ENCODE data around the gene ATP6AP1. TPM values are rescaled to one million over a fixed set of nuclear protein-coding genes. Genes with fewer than 3 reads are reported as not detected.

The ATP6AP1 gene
- total and polyA plus RNA-seq, 2 of the 13 experiments (the other 11 are each of a cell fraction or from before 2014, with no cell fraction given): 56.7 to 110 TPM

GRCh38 chrX:154428176-154429171 lies at the start of gene ATP6AP1 (continued):
- TF ChIP-seq MEF2D (CRISPR knock-in tag; IDR thresholded peaks at IDR 0.05) (no peak), YY1 (IDR thresholded peaks at IDR 0.05; ENCODE audit: insufficient read depth, insufficient replicate concordance, low read depth, low read length) (peak; percentile 90), PHF5A (CRISPR knock-in tag; IDR thresholded peaks at IDR 0.05; ENCODE audit: low read depth, unreplicated experiment) (no peak), ZNF124 (CRISPR knock-in tag; IDR thresholded peaks at IDR 0.05) (no peak), CTCF (CRISPR knock-in tag; IDR thresholded peaks at IDR 0.05) (peak; percentile 33), HMG20A (CRISPR knock-in tag; IDR thresholded peaks at IDR 0.05; ENCODE audit: borderline replicate concordance) (no peak), ZNF576 (CRISPR knock-in tag; IDR thresholded peaks at IDR 0.05) (no peak), TOPORS (CRISPR knock-in tag; IDR thresholded peaks at IDR 0.05) (no peak), ZNF740 (CRISPR knock-in tag; IDR thresholded peaks at IDR 0.05) (no peak), ZNF280D (CRISPR knock-in tag; IDR thresholded peaks at IDR 0.05) (no peak), CREBL2 (CRISPR knock-in tag; IDR thresholded peaks at IDR 0.05; ENCODE audit: borderline replicate concordance) (no peak), KDM3A (CRISPR knock-in tag; IDR thresholded peaks at IDR 0.05; ENCODE audit: low read depth) (no peak), ATM (IDR thresholded peaks at IDR 0.05; ENCODE audit: borderline replicate concordance) (no peak), NPAS2 (CRISPR knock-in tag; IDR thresholded peaks at IDR 0.05; ENCODE audit: borderline replicate concordance) (no peak), NR3C1 (CRISPR knock-in tag; IDR thresholded peaks at IDR 0.05) (no peak), ZNF274 (CRISPR knock-in tag; IDR thresholded peaks at IDR 0.05) (no peak), KLF15 (CRISPR knock-in tag; IDR thresholded peaks at IDR 0.05; ENCODE audit: borderline replicate concordance) (no peak), POGK (CRISPR knock-in tag; conservative IDR thresholded peaks at IDR 0.05) (peak; percentile 49; the same call in 1 of the 2 replicates), PCBP2 (optimal IDR thresholded peaks at IDR 0.05; ENCODE audit: low read depth, low read length, poor library complexity, severe bottlenecking) (no peak), ZNF343 (CRISPR knock-in tag; IDR thresholded peaks at IDR 0.05) (no peak), ZNF10 (CRISPR knock-in tag; IDR thresholded peaks at IDR 0.05; ENCODE audit: borderline replicate concordance, low read depth) (no peak)
